Measurements from ENCODE around the gene SAMSN1.
"Not testable (repeated sequence)": the region's sequence is repeated elsewhere in the genome, so short reads cannot be mapped to it uniquely, and the experiment has no call there.

Gene SAMSN1

GRCh38 chr21:14562959-14563358 lies 16.8 kb upstream of the SAMSN1 start:
- no peak for DNase-seq

- peak; percentile 46 for DNase-seq
Measured at GRCh38 chr21:14560555-14560954, 14.4 kb upstream of the SAMSN1 start.

- no peak for DNase-seq
Measured at GRCh38 chr21:14560139-14560538, 14.0 kb upstream of the SAMSN1 start.

- DNase-seq, result no peak
Measured at GRCh38 chr21:14559102-14559501, 13.0 kb upstream of the SAMSN1 start.

- no peak for DNase-seq
Measured at GRCh38 chr21:14557413-14557812, 11.3 kb upstream of the SAMSN1 start.

- no peak for DNase-seq
Measured at GRCh38 chr21:14554948-14555347, 8.8 kb upstream of the SAMSN1 start.

- DNase-seq, result no peak
Measured at GRCh38 chr21:14553422-14553821, 7.3 kb upstream of the SAMSN1 start.

GRCh38 chr21:14551741-14552140 lies 5.6 kb upstream of the SAMSN1 start:
- no peak for DNase-seq

- peak; percentile 75 for DNase-seq
Measured at GRCh38 chr21:14550135-14550534, 4.0 kb upstream of the SAMSN1 start.

- peak; percentile 78 for DNase-seq
Measured at GRCh38 chr21:14548779-14549178, 2.7 kb upstream of the SAMSN1 start.

GRCh38 chr21:14547834-14548513 lies 1.9 kb upstream of the SAMSN1 start:
- no peak for DNase-seq

- not testable (repeated sequence) for DNase-seq
Measured at GRCh38 chr21:14546719-14547118, 604 bp upstream of the SAMSN1 start.

- DNase-seq, result no peak
Measured at GRCh38 chr21:14543983-14544382, 2.1 kb downstream of the SAMSN1 start.

GRCh38 chr21:14542638-14543037 lies 3.5 kb downstream of the SAMSN1 start:
- peak; percentile 55 for DNase-seq

GRCh38 chr21:14541841-14542490 lies 4.1 kb downstream of the SAMSN1 start:
- peak; percentile 63 for DNase-seq

- no peak for DNase-seq
Measured at GRCh38 chr21:14538483-14538882, 7.6 kb downstream of the SAMSN1 start.

GRCh38 chr21:14536929-14537328 lies 9.2 kb downstream of the SAMSN1 start:
- DNase-seq, result no peak

GRCh38 chr21:14535702-14536101 lies 10.4 kb downstream of the SAMSN1 start:
- DNase-seq, result no peak

- peak; percentile 57 for DNase-seq
Measured at GRCh38 chr21:14533499-14534428, 12.4 kb downstream of the SAMSN1 start.

GRCh38 chr21:14531757-14532316 lies 14.3 kb downstream of the SAMSN1 start:
- DNase-seq, result no peak

- no peak for DNase-seq
Measured at GRCh38 chr21:14530592-14530991, 15.5 kb downstream of the SAMSN1 start.

- no peak for DNase-seq
Measured at GRCh38 chr21:14528815-14529214, 17.3 kb downstream of the SAMSN1 start.

Data from hematopoietic multipotent progenitor cell treated with erythropoietin and hydrocortisone succinate and interleukin-3 and kit ligand, for 4 days (in vitro differentiated cells).